ENCODE data around the gene TC2N. TPM values are rescaled to one million over a fixed set of nuclear protein-coding genes. Genes with fewer than 3 reads are reported as not detected.
"Not testable (repeated sequence)": the region's sequence is repeated elsewhere in the genome, so short reads cannot be mapped to it uniquely, and the experiment has no call there.

The TC2N gene
- total RNA-seq, 6 experiments from 2014 or later: 0.10 to 0.71 (median 0.33) TPM

DNA sequence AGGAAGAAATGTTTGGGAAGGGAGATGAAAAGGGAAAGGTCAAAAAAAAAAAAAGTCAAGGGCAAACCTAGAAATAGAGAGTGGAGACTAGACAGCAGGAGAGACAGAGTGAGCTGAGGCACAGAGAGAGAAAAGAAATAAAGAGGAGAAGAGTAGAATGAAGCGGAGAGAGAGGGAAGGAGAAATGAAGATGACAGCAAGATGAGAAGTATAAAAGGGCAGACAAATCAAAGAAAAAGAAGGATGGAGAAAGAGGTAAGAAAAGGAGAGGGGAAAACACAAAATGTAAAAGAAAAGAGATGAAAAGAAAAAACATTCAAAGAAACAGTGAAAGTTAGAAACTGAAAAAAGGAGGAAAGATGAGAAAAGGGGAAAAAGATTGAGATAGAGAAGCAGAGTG, 53.0 kb downstream of the TC2N start:
- no peaks in the 10 kb centered on the region; the same call in 1 of the 2 replicates for H3K36me3 Mint-ChIP-seq (ENCODE audit: low read depth)
- TF ChIP-seq, protein P1, sequence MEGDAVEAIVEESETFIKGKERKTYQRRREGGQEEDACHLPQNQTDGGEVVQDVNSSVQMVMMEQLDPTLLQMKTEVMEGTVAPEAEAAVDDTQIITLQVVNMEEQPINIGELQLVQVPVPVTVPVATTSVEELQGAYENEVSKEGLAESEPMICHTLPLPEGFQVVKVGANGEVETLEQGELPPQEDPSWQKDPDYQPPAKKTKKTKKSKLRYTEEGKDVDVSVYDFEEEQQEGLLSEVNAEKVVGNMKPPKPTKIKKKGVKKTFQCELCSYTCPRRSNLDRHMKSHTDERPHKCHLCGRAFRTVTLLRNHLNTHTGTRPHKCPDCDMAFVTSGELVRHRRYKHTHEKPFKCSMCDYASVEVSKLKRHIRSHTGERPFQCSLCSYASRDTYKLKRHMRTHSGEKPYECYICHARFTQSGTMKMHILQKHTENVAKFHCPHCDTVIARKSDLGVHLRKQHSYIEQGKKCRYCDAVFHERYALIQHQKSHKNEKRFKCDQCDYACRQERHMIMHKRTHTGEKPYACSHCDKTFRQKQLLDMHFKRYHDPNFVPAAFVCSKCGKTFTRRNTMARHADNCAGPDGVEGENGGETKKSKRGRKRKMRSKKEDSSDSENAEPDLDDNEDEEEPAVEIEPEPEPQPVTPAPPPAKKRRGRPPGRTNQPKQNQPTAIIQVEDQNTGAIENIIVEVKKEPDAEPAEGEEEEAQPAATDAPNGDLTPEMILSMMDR (IDR thresholded peaks at IDR 0.05): no peak
- DNase-seq: no peak
- H3K4me1 Mint-ChIP-seq (ENCODE audit: low read depth): no peaks in the 10 kb centered on the region
- H3K4me3 Mint-ChIP-seq: no peak overlapping the region
- H3K9me3 Mint-ChIP-seq: no peaks in the 10 kb centered on the region; the same call in 1 of the 2 replicates
- no peak overlapping the region for H3K27ac Mint-ChIP-seq
- H3K27me3 Mint-ChIP-seq (ENCODE audit: insufficient read depth): peaks cover 2% of the 10 kb centered on the region

DNA sequence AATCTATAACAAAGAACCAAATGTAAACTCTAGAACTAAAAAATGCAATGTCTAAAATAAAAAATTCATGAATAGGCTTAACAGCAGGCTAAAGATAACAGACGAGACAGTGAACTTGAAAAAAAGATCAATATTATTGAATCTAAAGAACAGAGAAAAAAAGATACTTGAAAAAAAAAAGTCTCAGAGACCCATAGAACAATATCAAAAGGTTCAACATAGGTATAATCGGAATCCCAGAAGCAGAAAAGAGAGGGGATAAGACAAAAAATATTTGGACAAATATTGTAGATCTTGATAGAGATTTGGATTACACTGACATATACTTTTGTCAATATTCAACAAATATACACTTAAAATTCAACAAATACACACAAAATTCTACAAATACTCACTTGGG, 56.6 kb downstream of the TC2N start:
- Mint-ChIP-seq H3K36me3 (ENCODE audit: low read depth) (peaks cover 5% of the 10 kb centered on the region), H3K9me3 (peaks cover 21% of the 10 kb centered on the region), H3K27me3 (ENCODE audit: insufficient read depth) (peaks cover 2% of the 10 kb centered on the region), H3K27ac (no peak overlapping the region), H3K4me1 (ENCODE audit: low read depth) (no peaks in the 10 kb centered on the region), H3K4me3 (no peak overlapping the region)
- no peak for DNase-seq
- TF ChIP-seq, protein P1 (IDR thresholded peaks at IDR 0.05): no peak

DNA sequence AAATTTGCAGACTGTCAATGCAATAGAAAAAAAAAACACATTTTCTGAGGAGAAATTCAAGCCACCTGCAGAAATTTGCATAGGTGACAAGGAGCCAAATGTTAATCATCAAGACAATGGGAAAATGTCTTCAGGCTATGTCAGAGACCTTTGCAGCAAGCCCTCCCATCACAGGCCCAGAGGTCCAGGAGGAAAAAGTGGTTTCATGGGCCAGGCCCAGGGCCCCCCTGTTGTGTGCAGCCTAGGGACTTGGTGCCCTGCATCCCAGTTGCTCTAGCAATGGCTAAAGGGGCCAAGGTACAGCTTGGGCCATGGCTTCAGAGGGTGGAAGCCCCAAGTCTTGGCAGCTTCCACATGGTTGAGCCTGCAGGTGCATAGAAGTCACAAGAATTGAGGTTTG, 60.6 kb downstream of the TC2N start:
- peaks cover 5% of the 10 kb centered on the region for H3K36me3 Mint-ChIP-seq (ENCODE audit: low read depth)
- H3K27ac Mint-ChIP-seq: no peak overlapping the region
- no peaks in the 10 kb centered on the region for H3K27me3 Mint-ChIP-seq (ENCODE audit: insufficient read depth)
- TF ChIP-seq, protein P1 (IDR thresholded peaks at IDR 0.05): no peak
- H3K4me1 Mint-ChIP-seq (ENCODE audit: low read depth): no peaks in the 10 kb centered on the region
- H3K4me3 Mint-ChIP-seq: no peak overlapping the region
- H3K9me3 Mint-ChIP-seq: peaks cover 22% of the 10 kb centered on the region
- DNase-seq: no peak

DNA sequence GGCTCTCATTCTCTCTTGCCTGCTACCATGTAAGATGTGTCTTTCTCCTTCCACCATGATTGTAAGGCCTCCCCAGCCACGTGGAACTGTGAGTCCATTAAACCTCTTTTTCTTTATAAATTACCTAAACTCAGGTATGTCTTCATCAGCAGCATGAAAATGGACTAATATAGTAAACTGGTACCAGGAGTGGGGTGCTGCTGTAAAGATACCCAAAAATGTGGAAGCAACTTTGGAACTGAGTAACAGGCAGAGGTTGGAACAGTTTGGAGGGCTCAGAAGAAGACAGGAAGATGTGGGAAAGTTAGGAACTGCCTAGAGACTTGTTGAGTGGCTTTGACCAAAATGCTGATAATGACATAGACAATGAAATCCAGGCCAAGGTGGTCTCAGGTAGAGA, 61.2 kb downstream of the TC2N start:
- DNase-seq; H3K27me3 Mint-ChIP-seq (ENCODE audit: insufficient read depth); H3K27ac Mint-ChIP-seq; H3K4me1 Mint-ChIP-seq (ENCODE audit: low read depth); H3K4me3 Mint-ChIP-seq; H3K36me3 Mint-ChIP-seq (ENCODE audit: low read depth): not testable (repeated sequence)
- peaks cover 22% of the 10 kb centered on the region for H3K9me3 Mint-ChIP-seq

DNA sequence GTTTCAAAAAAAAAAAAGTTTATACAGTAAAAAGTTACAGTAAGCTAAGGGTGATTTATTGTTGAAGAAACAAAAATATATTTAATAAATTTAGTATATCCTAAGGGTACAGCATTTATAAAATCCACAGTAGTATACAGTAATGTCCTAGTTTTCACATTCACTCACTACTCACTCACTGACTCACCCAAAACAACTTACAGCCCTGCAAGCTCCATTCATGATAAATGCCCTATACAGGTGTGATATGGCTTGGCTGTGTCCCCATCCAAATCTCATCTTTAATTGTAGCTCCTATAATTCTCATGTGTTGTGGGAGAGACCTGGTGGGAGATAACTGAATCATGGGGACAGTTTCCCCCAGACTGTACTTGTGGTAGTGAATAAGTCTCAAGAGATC, 61.7 kb downstream of the TC2N start:
- peaks cover 22% of the 10 kb centered on the region for H3K9me3 Mint-ChIP-seq
- no peak for DNase-seq
- H3K36me3 Mint-ChIP-seq (ENCODE audit: low read depth): peaks cover 5% of the 10 kb centered on the region
- H3K27me3 Mint-ChIP-seq (ENCODE audit: insufficient read depth): no peaks in the 10 kb centered on the region
- TF ChIP-seq, protein P1 (IDR thresholded peaks at IDR 0.05): no peak
- no peak overlapping the region for H3K4me3 Mint-ChIP-seq
- no peak overlapping the region for H3K27ac Mint-ChIP-seq
- no peaks in the 10 kb centered on the region for H3K4me1 Mint-ChIP-seq (ENCODE audit: low read depth)

DNA sequence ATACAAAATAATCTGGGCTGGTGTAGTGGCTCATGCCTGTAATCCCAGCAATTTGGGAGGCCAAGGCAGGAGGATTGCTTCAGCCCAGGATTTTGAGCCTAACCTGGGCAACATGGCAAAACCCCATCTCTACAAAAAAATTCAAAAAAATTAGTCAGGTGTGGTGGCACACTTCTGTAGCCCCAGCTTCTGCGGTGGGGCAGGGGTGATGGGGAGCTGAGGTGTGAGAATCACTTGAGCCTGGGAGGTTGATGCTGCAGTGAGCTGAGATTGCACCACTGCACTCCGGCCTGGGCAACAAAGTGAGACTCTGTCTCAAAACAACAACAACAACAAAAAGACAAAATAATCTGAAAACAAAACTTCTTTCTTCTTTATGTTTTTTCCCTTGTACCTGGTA, 66.0 kb downstream of the TC2N start:
- Mint-ChIP-seq H3K9me3 (peaks cover 7% of the 10 kb centered on the region), H3K27ac (no peak overlapping the region), H3K36me3 (ENCODE audit: low read depth) (peaks cover 4% of the 10 kb centered on the region; the same call in 1 of the 2 replicates), H3K4me1 (ENCODE audit: low read depth) (no peaks in the 10 kb centered on the region), H3K27me3 (ENCODE audit: insufficient read depth) (no peaks in the 10 kb centered on the region), H3K4me3 (no peak overlapping the region)
- TF ChIP-seq, protein P1 (IDR thresholded peaks at IDR 0.05): no peak
- DNase-seq: no peak

Data from HFFc6 (cell line).